ENCODE measurements around the gene TNFSF15.
A peak's percentile ranks its signal among the peaks of the same experiment; 100 is the strongest.
"Not testable (repeated sequence)": the region's sequence is repeated elsewhere in the genome, so short reads cannot be mapped to it uniquely, and the experiment has no call there.

TNFSF15 gene

DNA sequence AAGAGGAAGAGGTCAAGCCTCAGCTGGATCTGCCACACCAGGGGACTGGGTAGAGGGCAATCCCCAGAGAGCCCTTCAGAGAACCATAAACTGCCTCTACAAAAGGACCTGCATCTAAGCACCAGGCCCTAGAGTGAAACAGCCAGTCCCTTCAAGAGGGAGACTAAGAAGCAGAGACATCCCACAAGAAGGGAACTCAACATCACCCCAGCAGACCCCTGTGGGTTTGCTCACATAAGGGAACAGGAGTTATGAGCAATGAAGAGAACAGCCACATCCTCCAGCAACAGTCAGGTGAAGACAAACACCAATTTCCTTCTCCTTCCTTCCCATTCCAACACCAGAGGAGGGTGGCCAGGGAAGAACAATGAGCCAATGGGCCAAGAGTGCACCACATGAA lies 48.9 kb downstream of the TNFSF15 start:
- DNase-seq (ENCODE audit: low read depth, low spot score): no peak

DNA sequence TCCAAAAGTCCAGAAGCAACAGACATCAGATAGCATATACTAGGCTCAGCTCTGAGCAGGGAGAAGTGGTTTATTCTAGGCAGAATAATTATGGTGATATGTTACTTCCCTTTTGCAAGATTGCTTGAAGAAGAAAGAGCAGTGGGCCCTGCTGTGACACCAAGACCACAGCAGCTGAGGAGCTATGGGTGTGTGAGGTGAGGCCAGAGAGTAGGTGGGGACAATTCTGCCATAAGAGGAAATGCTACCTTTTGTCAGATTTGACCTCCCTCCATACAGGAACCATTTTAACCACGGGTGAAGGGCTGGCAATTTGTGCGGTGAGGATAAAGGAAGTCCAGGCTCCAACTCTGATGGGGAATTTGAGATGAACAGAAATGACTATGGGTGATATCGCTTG lies 51.3 kb downstream of the TNFSF15 start:
- DNase-seq (ENCODE audit: low read depth, low spot score): no peak

DNA sequence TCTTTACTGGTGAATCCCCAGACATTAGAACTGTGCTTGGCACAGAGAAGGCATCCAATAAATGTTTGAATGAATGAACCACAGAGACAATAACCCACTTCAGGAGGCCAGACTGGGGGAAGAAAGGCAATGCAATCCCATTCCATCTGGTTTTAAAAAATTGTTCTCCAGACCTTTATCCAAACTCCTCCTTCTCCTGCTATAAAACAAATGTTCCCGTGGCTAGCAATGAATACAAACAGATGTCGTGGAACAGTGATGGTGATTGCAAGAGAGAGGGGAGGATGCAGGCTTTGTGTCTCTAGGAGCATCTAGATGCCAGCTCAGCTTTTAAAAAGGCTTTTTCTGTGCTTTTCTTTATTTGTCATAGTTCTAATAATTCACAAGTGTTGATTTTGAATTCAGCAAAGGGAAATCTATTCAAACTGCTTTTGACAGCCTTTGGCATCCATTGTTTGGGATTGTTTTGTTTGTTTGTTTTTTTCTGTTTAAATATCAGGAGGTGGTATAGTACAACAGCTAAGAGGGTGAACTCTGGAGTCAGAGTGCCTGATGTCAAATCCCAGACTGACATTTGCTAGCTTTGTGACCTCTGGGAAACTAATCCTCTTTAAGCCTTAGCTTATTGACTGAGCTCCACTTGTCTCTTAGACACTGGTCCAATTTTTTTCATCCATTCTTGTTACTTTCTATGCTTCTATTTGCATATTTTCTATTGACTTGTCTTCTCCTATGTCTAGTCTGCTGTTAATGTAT lies 59.1 kb downstream of the TNFSF15 start:
- DNase-seq (ENCODE audit: low read depth, low spot score): no peak

DNA sequence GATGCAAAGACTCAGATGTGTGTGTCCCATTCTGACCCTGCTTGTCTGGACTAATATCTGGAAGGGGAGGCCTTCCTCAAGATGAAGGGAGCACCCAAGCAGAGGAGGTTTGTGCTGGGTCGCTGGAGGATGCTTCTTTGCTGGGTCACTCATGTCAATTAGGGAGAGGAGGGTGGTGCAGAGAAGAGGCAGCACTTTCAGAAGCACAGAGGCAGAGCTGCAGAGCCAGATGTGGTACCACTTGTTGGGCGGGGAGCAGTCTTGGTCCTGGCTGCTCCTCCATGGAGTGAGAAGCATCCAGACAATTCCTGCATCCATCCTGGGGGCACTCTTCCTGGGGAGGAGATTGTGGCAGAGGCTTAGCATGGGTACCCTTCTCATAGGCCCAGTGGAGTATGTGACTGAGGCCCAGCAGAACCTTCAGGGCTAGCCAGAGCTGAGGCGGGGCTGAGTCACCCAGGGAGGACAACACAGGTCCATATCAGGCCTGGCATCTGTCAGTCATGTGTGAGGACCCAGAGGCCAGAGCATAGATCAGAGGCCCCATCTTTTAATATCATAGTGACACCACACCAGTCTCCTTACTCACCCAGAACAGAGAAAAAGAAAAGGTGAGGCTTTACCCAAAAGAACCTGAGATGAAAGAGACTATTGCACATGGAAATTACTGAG lies 59.8 kb downstream of the TNFSF15 start:
- no peak for DNase-seq (ENCODE audit: low read depth, low spot score)

DNA sequence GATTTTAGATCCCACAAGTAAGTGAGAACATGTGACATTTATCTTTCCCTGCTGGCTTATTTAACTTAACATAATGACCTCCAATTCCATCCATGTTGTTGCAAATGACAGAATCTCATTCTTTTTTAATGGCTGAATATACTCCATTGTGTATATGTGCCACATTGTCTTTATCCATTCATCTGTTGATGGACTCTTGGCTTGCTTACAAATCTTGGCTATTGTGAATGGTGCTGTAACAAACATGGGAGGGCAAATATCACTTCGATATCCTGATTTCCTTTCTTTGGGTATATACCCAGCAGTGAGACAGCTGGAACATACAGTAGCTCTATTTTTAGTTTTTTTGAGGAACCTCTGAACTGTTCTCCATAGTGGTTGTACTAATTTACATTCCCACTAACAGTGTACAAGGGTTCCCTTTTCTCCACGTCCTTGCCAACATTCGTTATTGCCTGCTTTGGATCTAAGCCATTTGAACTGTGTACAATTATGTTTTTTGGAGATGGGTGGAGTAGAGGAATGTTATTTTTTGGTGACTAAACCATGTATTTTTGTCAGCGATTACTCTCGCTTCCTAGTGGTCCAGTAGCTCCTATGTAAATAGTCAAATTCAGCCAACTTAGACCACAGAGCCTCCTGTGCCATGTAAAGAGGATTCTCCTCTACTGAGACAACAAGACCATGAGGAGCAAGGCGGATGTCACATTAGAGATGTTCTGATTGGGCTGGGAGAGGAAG lies 60.6 kb downstream of the TNFSF15 start:
- DNase-seq (ENCODE audit: low read depth, low spot score): no peak

DNA sequence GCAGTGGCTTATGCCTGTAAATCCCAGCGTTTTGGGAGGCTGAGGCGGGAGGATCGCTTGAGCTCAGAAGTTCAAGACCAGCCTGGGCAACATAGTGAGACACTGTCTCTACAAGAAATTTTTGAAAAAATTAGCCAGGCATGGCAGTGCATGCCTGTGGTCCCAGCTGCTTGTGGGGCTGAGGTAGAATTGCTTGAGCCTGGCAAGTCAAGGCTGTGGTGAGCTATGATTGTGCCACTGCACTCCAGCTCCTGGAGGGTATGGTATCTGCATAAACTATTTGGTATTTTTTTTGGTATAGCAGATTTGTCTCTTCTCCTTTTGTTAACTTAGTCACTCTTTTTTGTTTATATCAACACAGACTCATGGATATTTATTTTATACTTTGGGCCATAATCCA lies 62.4 kb downstream of the TNFSF15 start:
- DNase-seq (ENCODE audit: low read depth, low spot score): no peak

DNA sequence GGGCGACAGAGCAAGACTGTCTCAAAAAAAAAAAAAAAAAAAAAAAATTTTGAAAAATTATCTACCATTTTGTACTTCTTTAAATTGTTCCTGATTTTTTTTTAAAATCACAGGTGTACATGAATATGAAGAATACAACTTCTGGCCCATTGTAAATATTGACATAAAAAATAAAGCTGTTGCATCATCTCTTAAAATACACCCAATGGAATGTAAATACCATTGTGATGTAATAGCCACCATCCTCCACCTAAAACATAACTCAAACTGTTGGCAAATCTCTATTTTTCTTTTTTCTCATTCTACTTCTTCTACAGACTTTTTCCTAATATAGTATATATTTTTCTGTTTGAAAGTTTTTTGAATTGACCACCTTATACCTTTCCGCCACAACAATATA lies 62.9 kb downstream of the TNFSF15 start:
- no peak for DNase-seq (ENCODE audit: low read depth, low spot score)

DNA sequence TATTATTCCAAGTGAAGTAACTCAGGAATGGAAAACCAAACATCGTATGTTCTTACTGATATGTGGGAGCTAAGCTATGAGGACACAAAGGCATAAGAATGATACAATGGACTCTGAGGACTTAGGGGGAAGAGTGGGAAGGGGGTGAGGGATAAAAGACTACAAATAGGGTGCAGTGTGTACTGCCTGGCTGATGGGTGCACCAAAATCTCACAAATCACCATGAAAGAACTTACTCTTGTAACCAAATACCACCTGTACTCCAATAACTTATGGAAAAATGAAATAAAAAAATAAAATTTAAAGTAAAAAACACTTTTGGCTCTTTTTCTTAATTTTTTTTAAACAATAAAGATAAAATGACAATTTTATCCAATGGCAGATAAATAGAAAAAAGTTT lies 64.3 kb downstream of the TNFSF15 start:
- DNase-seq (ENCODE audit: low read depth, low spot score): not testable (repeated sequence)

DNA sequence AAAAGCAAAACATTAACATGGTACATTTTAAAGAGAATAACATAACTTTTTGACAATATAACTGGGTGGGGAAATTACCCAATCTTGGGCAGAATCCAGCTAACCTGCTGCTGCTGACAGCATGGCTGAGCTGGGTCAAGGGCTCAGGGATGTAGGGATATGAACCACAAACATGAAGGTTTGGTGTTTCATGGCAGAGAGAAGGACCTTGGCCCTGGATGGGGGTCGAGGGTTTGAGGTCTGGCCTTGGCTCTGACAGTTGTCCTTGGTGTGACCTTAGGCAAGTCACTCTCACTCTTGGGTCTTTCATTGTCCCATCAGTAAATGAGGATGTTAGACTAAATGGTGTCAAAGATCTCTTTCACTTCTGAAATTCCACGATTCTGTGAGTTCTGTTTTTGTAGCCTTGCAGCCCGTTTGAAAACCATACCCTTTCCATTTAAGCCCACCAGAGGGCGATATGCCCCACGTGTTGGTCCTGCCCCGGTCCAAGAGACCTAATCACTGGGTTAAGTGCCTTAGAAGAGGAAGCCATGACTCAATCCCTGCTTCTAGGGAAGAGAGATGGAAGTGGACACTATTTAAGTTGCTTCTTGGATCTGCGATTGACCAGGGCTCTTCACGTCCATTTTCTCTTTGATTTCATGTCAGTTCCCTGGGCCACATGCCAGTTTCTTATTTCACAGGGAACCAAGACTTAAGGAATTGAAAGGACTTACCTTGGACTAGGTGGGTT lies 67.1 kb downstream of the TNFSF15 start:
- peak; percentile 53 for DNase-seq (ENCODE audit: low read depth, low spot score)

DNA sequence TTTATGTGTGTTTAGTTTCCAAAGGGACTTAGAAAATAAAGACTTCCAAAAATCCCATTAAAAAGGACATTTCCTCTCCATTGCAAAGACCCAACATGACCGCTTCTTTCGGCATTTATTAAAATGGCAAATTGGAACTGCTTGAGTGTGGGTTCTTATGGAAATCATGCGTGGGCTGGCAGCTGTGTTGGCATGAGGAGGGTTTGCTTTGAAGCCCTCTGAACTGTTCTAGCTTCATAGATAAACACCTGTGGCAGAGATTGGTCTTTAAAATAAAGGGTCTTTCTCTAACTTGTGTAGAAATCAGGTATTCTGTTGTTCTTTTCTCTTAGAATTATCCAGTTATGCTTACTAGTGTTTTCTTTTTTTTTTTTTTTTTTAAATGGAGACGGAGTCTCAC lies 68.0 kb downstream of the TNFSF15 start:
- no peak for DNase-seq (ENCODE audit: low read depth, low spot score)

DNA sequence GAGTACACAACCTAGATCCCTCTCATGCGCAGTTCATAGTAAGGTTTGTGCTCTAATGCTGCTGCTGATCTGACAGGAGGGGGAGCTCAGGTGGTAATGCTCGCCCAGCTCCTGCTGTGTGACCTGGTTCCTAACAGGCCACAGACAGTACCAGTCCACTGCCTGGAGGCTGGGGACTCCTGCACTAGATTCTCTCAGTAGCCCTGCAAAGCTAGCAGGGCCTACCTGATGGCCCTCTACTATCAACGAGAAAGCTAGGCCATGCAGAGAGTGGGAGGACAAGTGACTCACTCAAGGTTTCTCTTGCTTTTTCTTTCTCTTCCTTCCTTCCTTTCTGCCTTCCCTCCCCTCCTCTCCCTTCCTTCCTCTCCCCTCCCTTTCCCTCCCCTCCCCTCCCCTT lies 68.7 kb downstream of the TNFSF15 start:
- DNase-seq (ENCODE audit: low read depth, low spot score): no peak

DNA sequence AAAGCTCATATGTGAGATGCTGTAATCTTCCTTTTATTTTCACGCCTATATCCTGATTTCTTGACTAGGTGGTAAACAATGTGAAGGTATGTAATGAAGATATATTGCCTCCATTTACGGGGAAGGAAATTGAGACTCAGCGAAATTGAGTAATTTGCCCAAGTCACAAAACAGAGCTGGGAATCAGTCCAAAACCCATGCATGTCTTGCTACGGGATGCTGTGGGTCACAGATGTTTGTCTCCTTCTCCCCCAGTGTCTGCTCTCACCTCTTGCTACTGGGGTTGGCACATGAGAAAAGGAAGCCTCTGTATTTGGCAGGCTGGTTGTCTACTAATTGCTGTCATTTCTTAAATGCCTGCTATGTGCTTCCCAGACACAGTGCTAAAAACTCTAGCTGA lies 70.1 kb downstream of the TNFSF15 start:
- DNase-seq (ENCODE audit: low read depth, low spot score): no peak

DNA sequence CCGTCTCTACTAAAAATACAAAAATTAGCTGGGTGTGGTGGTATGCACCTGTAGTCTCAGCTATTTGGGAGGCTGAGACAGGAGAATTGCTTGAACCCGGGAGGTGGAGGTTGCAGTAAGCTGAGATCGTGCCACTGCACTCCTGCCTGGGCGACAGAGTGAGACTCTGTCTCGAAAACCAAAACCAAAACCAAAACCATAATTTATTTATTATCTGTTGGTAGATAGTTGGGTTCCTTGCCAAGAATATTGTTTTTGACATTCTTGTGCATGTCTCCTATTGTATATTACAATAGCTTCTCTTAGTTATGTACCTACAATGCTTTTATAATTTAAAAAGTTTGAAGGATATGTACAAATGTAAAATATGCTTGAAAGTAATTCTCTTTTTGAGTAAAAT lies 70.7 kb downstream of the TNFSF15 start:
- not testable (repeated sequence) for DNase-seq (ENCODE audit: low read depth, low spot score)
